Neuronal stem cell (in vitro differentiated cells): ENCODE results near the gene MZT2B.
A peak's percentile ranks its signal among the peaks of the same experiment; 100 is the strongest.
"Not testable (repeated sequence)": the region's sequence is repeated elsewhere in the genome, so short reads cannot be mapped to it uniquely, and the experiment has no call there.

Experiments used
- DNase-seq: peaks from one replicate; pipeline ENCODE4 v3.0.0-alpha.2; 2013; ENCODE audit warnings: low spot score
- H2AFZ ChIP-seq: one replicate; pipeline ENCODE4 v1.6.1; 2013; ENCODE audit warnings: mild to moderate bottlenecking, low read length, inconsistent platforms
- H2AK5ac ChIP-seq: 2 replicates; pipeline ENCODE4 v1.6.1; 2013; ENCODE audit warnings: low read depth, mild to moderate bottlenecking, inconsistent platforms, low read length, moderate library complexity, mixed read lengths
- H2BK120ac ChIP-seq: 2 replicates; pipeline ENCODE4 v1.6.1; 2013; ENCODE audit warnings: low read depth, mild to moderate bottlenecking, inconsistent platforms, low read length, moderate library complexity, mixed read lengths
- H2BK12ac ChIP-seq: one replicate; pipeline ENCODE4 v1.6.1; 2013; ENCODE audit warnings: low read length, inconsistent platforms
- H2BK15ac ChIP-seq: 2 replicates; pipeline ENCODE4 v1.6.1; 2013; ENCODE audit warnings: mild to moderate bottlenecking, low read length, inconsistent platforms, mixed read lengths
- H2BK5ac ChIP-seq: one replicate; pipeline ENCODE4 v1.6.1; 2013; ENCODE audit warnings: inconsistent platforms, mild to moderate bottlenecking, low read length, moderate library complexity
- H3K14ac ChIP-seq: one replicate; pipeline ENCODE4 v1.6.1; 2013; ENCODE audit warnings: low read length, inconsistent platforms
- H3K18ac ChIP-seq: 2 replicates; pipeline ENCODE4 v1.6.1; 2013; ENCODE audit warnings: low read length, inconsistent platforms
- H3K23ac ChIP-seq: 2 replicates; pipeline ENCODE4 v1.6.1; 2013; ENCODE audit warnings: low read depth, mild to moderate bottlenecking, mixed read lengths, low read length, inconsistent platforms; ENCODE audit not compliant: poor library complexity
- H3K27ac ChIP-seq: replicated peaks from 3 replicates; pipeline ENCODE4 v1.5.1; 2013; ENCODE audit warnings: low read length, inconsistent platforms
- H3K27me3 ChIP-seq, 3 experiments: 2 replicates each; pipeline ENCODE4 v1.6.1; 2013; ENCODE audit warnings: low read length in 3 of 3, mild to moderate bottlenecking in 2 of 3, inconsistent platforms in 1 of 3, low read depth in 1 of 3, mixed read lengths in 1 of 3, moderate library complexity in 1 of 3; ENCODE audit not compliant: control insufficient read depth in 3 of 3, insufficient read depth in 3 of 3
- H3K36me3 ChIP-seq, 2 donors: replicated peaks in 1 of 2; 2 replicates each; pipeline ENCODE4 v1.6.1; 2013; ENCODE audit warnings: low read length in 2 of 2; ENCODE audit not compliant: control insufficient read depth in 2 of 2, insufficient read depth in 2 of 2
- H3K4ac ChIP-seq: 2 replicates; pipeline ENCODE4 v1.6.1; 2013; ENCODE audit warnings: inconsistent platforms, mild to moderate bottlenecking, low read length, moderate library complexity
- H3K4me1 ChIP-seq, 2 donors: 1 replicate in 1 of 2; 2 replicates in 1 of 2; pipeline ENCODE4 v1.6.1; 2013; ENCODE audit warnings: low read length in 2 of 2, low read depth in 1 of 2; ENCODE audit not compliant: control insufficient read depth in 2 of 2, insufficient read depth in 1 of 2
- H3K4me2 ChIP-seq: one replicate; pipeline ENCODE4 v1.6.1; 2013; ENCODE audit warnings: mild to moderate bottlenecking, low read length, inconsistent platforms; ENCODE audit not compliant: insufficient read depth, poor library complexity, severe bottlenecking
- H3K4me3 ChIP-seq, 2 donors: 2 replicates each; pipeline ENCODE4 v1.5.1; 2013; ENCODE audit warnings: low read length in 2 of 2, mild to moderate bottlenecking in 2 of 2, inconsistent platforms in 1 of 2, moderate library complexity in 1 of 2
- H3K79me1 ChIP-seq: one replicate; pipeline ENCODE4 v1.6.1; 2013; ENCODE audit warnings: low read depth, mild to moderate bottlenecking, inconsistent platforms, low read length, moderate library complexity
- H3K9ac ChIP-seq: one replicate; pipeline ENCODE4 v1.6.1; 2013; ENCODE audit warnings: mild to moderate bottlenecking, low read depth, low read length, inconsistent platforms; ENCODE audit not compliant: poor library complexity
- H3K9me3 ChIP-seq, 2 donors: replicated peaks in 1 of 2; 2 replicates each; pipeline versions ENCODE3 to v1.6.1; 2013; ENCODE audit warnings: low read length in 2 of 2, mild to moderate bottlenecking in 2 of 2, inconsistent platforms in 1 of 2, low read depth in 1 of 2, mixed read lengths in 1 of 2, moderate library complexity in 1 of 2; ENCODE audit not compliant: control insufficient read depth in 2 of 2, insufficient read depth in 1 of 2
- H4K8ac ChIP-seq: one replicate; pipeline ENCODE4 v1.6.1; 2013; ENCODE audit warnings: low read depth, mild to moderate bottlenecking, inconsistent platforms, low read length, moderate library complexity
- H4K91ac ChIP-seq: one replicate; pipeline ENCODE4 v1.6.1; 2013; ENCODE audit warnings: low read length, low read depth, mild to moderate bottlenecking, inconsistent platforms; ENCODE audit not compliant: poor library complexity
- whole genome bisulfite sequencing, 2 donors: extraction: QIAGEN DNeasy Blood & Tissue Kit; methylation state at CpG; one replicate each; pipeline ENCODE4 v1.1.7; 2013; ENCODE audit warnings: missing lambda C conversion rate in 2 of 2, mixed read lengths in 1 of 2; ENCODE audit not compliant: insufficient read length in 2 of 2, insufficient replicate concordance in 1 of 2; ENCODE audit errors: extremely low coverage in 2 of 2; 5-methylcytosine and 5-hydroxymethylcytosine counted together

The MZT2B gene

DNA sequence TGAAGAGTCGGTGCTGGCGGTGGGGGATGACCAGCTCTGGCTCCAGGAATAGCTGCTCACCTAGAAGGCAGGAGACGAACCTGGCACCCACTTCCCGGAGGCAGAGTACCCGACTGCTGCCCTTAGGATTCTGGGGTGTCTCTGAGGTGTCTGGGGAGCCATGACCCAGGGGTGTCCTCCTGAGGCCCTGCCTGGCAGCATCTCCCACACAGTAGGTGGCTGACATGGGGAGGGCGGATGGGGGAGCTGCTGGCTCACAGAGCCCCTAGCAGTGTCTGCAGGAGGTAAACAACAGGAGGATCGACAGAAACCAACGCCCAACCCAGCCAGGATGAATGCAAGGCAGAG lies 27.7 kb upstream of the MZT2B start:
- not testable (repeated sequence) for H2BK120ac ChIP-seq, H3K4me2 ChIP-seq, H2BK15ac ChIP-seq, H3K9ac ChIP-seq, H2AK5ac ChIP-seq, H3K4me1 ChIP-seq, H3K27me3 ChIP-seq, H3K27ac ChIP-seq, H3K4ac ChIP-seq, H4K91ac ChIP-seq, H3K9me3 ChIP-seq, H2AFZ ChIP-seq, H2BK12ac ChIP-seq, H3K4me3 ChIP-seq, H2BK5ac ChIP-seq, H3K14ac ChIP-seq, H3K23ac ChIP-seq, H3K18ac ChIP-seq, DNase-seq, H3K79me1 ChIP-seq, H4K8ac ChIP-seq
- no CpG with 5 or more reads among the region's 8 CpGs for WGBS, 2 donors
- H3K36me3 ChIP-seq = peaks cover 10 to 65% of the 10 kb centered on the region in 2 donors

- Histone ChIP-seq H2BK120ac (no peak overlapping the region), H2AK5ac (no peak overlapping the region), H3K4ac (no peak overlapping the region), H3K4me2 (no peak overlapping the region), H4K91ac (no peak overlapping the region), H2BK15ac (no peak overlapping the region), H3K27me3 (no peaks in the 10 kb centered on the region), H2AFZ (no peak overlapping the region), H4K8ac (no peak overlapping the region), H3K36me3 (peaks cover 12 to 71% of the 10 kb centered on the region in 2 donors), H3K79me1 (peaks cover 4% of the 10 kb centered on the region), H3K9me3 (no peaks in the 10 kb centered on the region), H3K4me1 (no peaks in the 10 kb centered on the region), H3K18ac (no peak overlapping the region), H3K9ac (no peak overlapping the region), H3K4me3 (peak overlapping the region in 1 of 2 donors; percentile 17), H2BK5ac (no peak overlapping the region), H3K14ac (no peak overlapping the region), H3K27ac (no peak overlapping the region), H3K23ac (no peak overlapping the region), H2BK12ac (no peak overlapping the region)
- no CpG with 5 or more reads among the region's 29 CpGs for WGBS, 2 donors
- DNase-seq = no peak
Measured at GRCh38 chr2:130154773-130155765, 27.0 kb upstream of the MZT2B start.

- H3K36me3 ChIP-seq = peaks cover 12 to 70% of the 10 kb centered on the region in 2 donors
- peak overlapping the region; percentile 58 for H2BK12ac ChIP-seq
- WGBS, 2 donors = no CpG with 5 or more reads among the region's 16 CpGs
- H3K27me3 ChIP-seq, H3K9me3 ChIP-seq, H3K9ac ChIP-seq, H2BK5ac ChIP-seq, H2AFZ ChIP-seq, H3K79me1 ChIP-seq, H3K27ac ChIP-seq, H3K23ac ChIP-seq, H3K4me2 ChIP-seq, H2BK120ac ChIP-seq, H2AK5ac ChIP-seq, H2BK15ac ChIP-seq, H3K18ac ChIP-seq, H3K4me1 ChIP-seq, H4K91ac ChIP-seq, H3K14ac ChIP-seq, H4K8ac ChIP-seq, H3K4ac ChIP-seq, H3K4me3 ChIP-seq: not testable (repeated sequence)
- DNase-seq = peak; percentile 21
Measured at GRCh38 chr2:130155956-130156623, 26.0 kb upstream of the MZT2B start.

- Histone ChIP-seq H3K23ac (no peak overlapping the region), H4K8ac (no peak overlapping the region), H3K79me1 (peaks cover 4% of the 10 kb centered on the region), H3K27ac (no peak overlapping the region), H2BK15ac (no peak overlapping the region), H4K91ac (no peak overlapping the region), H3K27me3 (no peaks in the 10 kb centered on the region), H3K9me3 (no peaks in the 10 kb centered on the region), H2AK5ac (no peak overlapping the region), H3K36me3 (peaks cover 12 to 68% of the 10 kb centered on the region in 2 donors), H2BK5ac (no peak overlapping the region), H2BK120ac (no peak overlapping the region), H3K4me1 (no peaks in the 10 kb centered on the region), H3K14ac (no peak overlapping the region), H3K4me2 (no peak overlapping the region), H2BK12ac (no peak overlapping the region), H3K18ac (no peak overlapping the region), H2AFZ (no peak overlapping the region), H3K4ac (no peak overlapping the region), H3K4me3 (no peak overlapping the region), H3K9ac (no peak overlapping the region)
- no peak for DNase-seq
- WGBS, 2 donors = no CpG with 5 or more reads among the region's 9 CpGs
Measured at GRCh38 chr2:130156624-130157004, 25.4 kb upstream of the MZT2B start.
